ENCODE results near the gene GPR87.

The GPR87 gene

GRCh38 chr3:151316267-151316991 lies at the start of gene GPR87:
TSS of gene GPR87 (minus strand) at chr3:151316820. CDS start at chr3:151300100, 16,720 bp downstream.
- H3K4me3 ChIP-seq (ENCODE audit: low read depth, low read length): no peak within 1 kb of the TSS
- no peak for DNase-seq (ENCODE audit: low read depth)
- no peak for TF ChIP-seq CTCF (IDR thresholded peaks at IDR 0.05; ENCODE audit: control insufficient read depth, extremely low read depth, insufficient read depth)

GRCh38 chr3:151362751-151363174 lies 46.1 kb upstream of the GPR87 start:
- TF ChIP-seq CTCF (IDR thresholded peaks at IDR 0.05; ENCODE audit: control insufficient read depth, extremely low read depth, insufficient read depth): no peak
- H3K4me3 ChIP-seq (ENCODE audit: low read depth, low read length): no peak overlapping the region
- DNase-seq (ENCODE audit: low read depth): no peak

- no peak overlapping the region for H3K4me3 ChIP-seq (ENCODE audit: low read depth, low read length)
- no peak for TF ChIP-seq CTCF (IDR thresholded peaks at IDR 0.05; ENCODE audit: control insufficient read depth, extremely low read depth, insufficient read depth)
- no peak for DNase-seq (ENCODE audit: low read depth)
Measured at GRCh38 chr3:151357463-151357850, 40.8 kb upstream of the GPR87 start.

- peak; percentile 7 for DNase-seq (ENCODE audit: low read depth)
- no peak overlapping the region for H3K4me3 ChIP-seq (ENCODE audit: low read depth, low read length)
- no peak for TF ChIP-seq CTCF (IDR thresholded peaks at IDR 0.05; ENCODE audit: control insufficient read depth, extremely low read depth, insufficient read depth)
Measured at GRCh38 chr3:151356794-151357462, 40.3 kb upstream of the GPR87 start.

GRCh38 chr3:151351648-151352047 lies 35.0 kb upstream of the GPR87 start:
- H3K4me3 ChIP-seq (ENCODE audit: low read depth, low read length): no peak overlapping the region
- no peak for DNase-seq (ENCODE audit: low read depth)
- TF ChIP-seq CTCF (IDR thresholded peaks at IDR 0.05; ENCODE audit: control insufficient read depth, extremely low read depth, insufficient read depth): no peak

GRCh38 chr3:151351219-151351618 lies 34.6 kb upstream of the GPR87 start:
- no peak for TF ChIP-seq CTCF (IDR thresholded peaks at IDR 0.05; ENCODE audit: control insufficient read depth, extremely low read depth, insufficient read depth)
- no peak for DNase-seq (ENCODE audit: low read depth)
- no peak overlapping the region for H3K4me3 ChIP-seq (ENCODE audit: low read depth, low read length)

Measured in LNCaP clone FGC (cell line).